Neural crest cell (in vitro differentiated cells): ENCODE results near the gene USE1. TPM values are rescaled to one million over a fixed set of nuclear protein-coding genes. Genes with fewer than 3 reads are reported as not detected.

Experiments
- DNase-seq: peaks from one replicate; pipeline ENCODE4 v3.0.0; 2021; ENCODE audit warnings: low read depth, mixed read lengths, low spot score
- H3K27ac Mint-ChIP-seq: one replicate; pipeline ENCODE4 v1.8.0; 2021; ENCODE audit warnings: mild to moderate bottlenecking, mixed read lengths; ENCODE audit not compliant: unreplicated experiment
- H3K27me3 Mint-ChIP-seq: 2 replicates; pipeline ENCODE4 v1.8.0; 2021; ENCODE audit warnings: low read depth, mild to moderate bottlenecking, mixed read lengths
- H3K36me3 Mint-ChIP-seq: 2 replicates; pipeline ENCODE4 v1.8.0; 2021; ENCODE audit warnings: low read depth, mild to moderate bottlenecking, mixed read lengths
- H3K4me1 Mint-ChIP-seq: 2 replicates; pipeline ENCODE4 v1.8.0; 2021; ENCODE audit warnings: mixed read lengths
- H3K4me3 Mint-ChIP-seq: one replicate; pipeline ENCODE4 v1.8.0; 2021; ENCODE audit warnings: mild to moderate bottlenecking, mixed read lengths
- H3K9me3 Mint-ChIP-seq: 2 replicates; pipeline ENCODE4 v1.8.0; 2021; ENCODE audit warnings: mixed read lengths
- CTCF ChIP-seq: fragments of 200-600 bp; sonication (generic); conservative IDR thresholded peaks from 2 replicates; pipeline ENCODE4 v1.5.0; 2021; ENCODE audit warnings: antibody characterized with exemption, mild to moderate bottlenecking
- total RNA-seq: library from RNA; stranded (reverse); gene quantifications from 2 replicates; pipeline ENCODE4 v1.2.1, GENCODE V29; 2021

Gene USE1
- total RNA-seq, 1 donor from 2014 or later: 15.7 TPM

GRCh38 chr19:17235300-17235970 is 20.3 kb downstream of the USE1 start:
- peak overlapping the region; percentile 80 for H3K4me3 Mint-ChIP-seq
- H3K27me3 Mint-ChIP-seq: no peaks in the 10 kb centered on the region
- TF ChIP-seq CTCF: peak; percentile 40
- peaks cover 14% of the 10 kb centered on the region for H3K4me1 Mint-ChIP-seq
- H3K9me3 Mint-ChIP-seq: no peaks in the 10 kb centered on the region
- no peak overlapping the region for H3K27ac Mint-ChIP-seq
- H3K36me3 Mint-ChIP-seq: no peaks in the 10 kb centered on the region
- peak; percentile 58 for DNase-seq

GRCh38 chr19:17235971-17236777 is 21.0 kb downstream of the USE1 start:
- no peak for TF ChIP-seq CTCF
- H3K27me3 Mint-ChIP-seq: no peaks in the 10 kb centered on the region
- no peaks in the 10 kb centered on the region for H3K9me3 Mint-ChIP-seq
- H3K36me3 Mint-ChIP-seq: no peaks in the 10 kb centered on the region
- H3K4me1 Mint-ChIP-seq: peaks cover 21% of the 10 kb centered on the region
- H3K27ac Mint-ChIP-seq: no peak overlapping the region
- no peak for DNase-seq
- peak overlapping the region; percentile 57 for H3K4me3 Mint-ChIP-seq

GRCh38 chr19:17236811-17237543 is 21.8 kb downstream of the USE1 start:
- Mint-ChIP-seq H3K27me3 (no peaks in the 10 kb centered on the region), H3K9me3 (no peaks in the 10 kb centered on the region), H3K4me3 (peak overlapping the region; percentile 57), H3K27ac (no peak overlapping the region), H3K4me1 (peaks cover 22% of the 10 kb centered on the region), H3K36me3 (no peaks in the 10 kb centered on the region)
- DNase-seq: no peak
- no peak for TF ChIP-seq CTCF

GRCh38 chr19:17237747-17238706 is 22.9 kb downstream of the USE1 start:
- no peaks in the 10 kb centered on the region for H3K9me3 Mint-ChIP-seq
- H3K4me1 Mint-ChIP-seq: peaks cover 30% of the 10 kb centered on the region
- no peak for DNase-seq
- H3K27ac Mint-ChIP-seq: no peak overlapping the region
- no peaks in the 10 kb centered on the region for H3K27me3 Mint-ChIP-seq
- peaks cover 3% of the 10 kb centered on the region for H3K36me3 Mint-ChIP-seq
- TF ChIP-seq CTCF: no peak
- H3K4me3 Mint-ChIP-seq: peak overlapping the region; percentile 1
